ENCODE results near the gene TMEM170A. TPM values are rescaled to one million over a fixed set of nuclear protein-coding genes. Genes with fewer than 3 reads are reported as not detected.

The TMEM170A gene
- total and polyA plus RNA-seq, 3 donors from 2014 or later: 42.2 to 54.2 (median 44.3) TPM

DNA sequence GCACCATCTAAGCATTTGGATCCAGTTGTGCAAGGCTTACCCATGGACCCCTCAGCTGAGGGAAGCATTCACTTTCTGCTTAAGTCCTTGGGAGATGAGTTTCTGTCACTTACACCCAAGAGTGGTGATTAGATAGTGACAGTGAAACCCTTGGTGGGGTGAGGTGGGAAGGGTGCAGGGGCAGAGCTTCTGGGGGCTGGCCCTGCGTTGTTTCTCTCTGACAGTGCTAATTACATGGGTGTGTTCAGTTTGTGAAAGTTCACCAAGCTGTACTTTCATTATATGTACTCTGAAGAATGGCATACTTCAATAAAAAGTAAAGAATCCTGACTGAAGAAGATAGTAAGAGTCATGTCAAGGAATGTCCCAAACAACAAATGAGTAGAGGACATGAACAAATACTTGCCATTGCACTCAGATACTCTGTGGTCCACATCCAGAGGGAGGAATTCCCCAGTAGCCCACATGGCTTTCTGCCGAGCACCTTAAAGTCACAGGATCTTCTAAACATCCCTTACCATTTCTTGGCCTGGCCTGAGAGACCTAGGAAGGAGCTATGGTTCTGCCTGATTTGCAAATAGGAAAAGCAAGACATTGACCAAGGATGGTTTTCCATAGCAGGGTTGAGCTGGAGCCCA lies 22.3 kb upstream of the TMEM170A start:
- TF ChIP-seq, protein P1, sequence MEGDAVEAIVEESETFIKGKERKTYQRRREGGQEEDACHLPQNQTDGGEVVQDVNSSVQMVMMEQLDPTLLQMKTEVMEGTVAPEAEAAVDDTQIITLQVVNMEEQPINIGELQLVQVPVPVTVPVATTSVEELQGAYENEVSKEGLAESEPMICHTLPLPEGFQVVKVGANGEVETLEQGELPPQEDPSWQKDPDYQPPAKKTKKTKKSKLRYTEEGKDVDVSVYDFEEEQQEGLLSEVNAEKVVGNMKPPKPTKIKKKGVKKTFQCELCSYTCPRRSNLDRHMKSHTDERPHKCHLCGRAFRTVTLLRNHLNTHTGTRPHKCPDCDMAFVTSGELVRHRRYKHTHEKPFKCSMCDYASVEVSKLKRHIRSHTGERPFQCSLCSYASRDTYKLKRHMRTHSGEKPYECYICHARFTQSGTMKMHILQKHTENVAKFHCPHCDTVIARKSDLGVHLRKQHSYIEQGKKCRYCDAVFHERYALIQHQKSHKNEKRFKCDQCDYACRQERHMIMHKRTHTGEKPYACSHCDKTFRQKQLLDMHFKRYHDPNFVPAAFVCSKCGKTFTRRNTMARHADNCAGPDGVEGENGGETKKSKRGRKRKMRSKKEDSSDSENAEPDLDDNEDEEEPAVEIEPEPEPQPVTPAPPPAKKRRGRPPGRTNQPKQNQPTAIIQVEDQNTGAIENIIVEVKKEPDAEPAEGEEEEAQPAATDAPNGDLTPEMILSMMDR (IDR thresholded peaks at IDR 0.05): no peak
- TF ChIP-seq POLR2A (IDR thresholded peaks at IDR 0.05): no peak
- Histone ChIP-seq H3K4me3 (no peak overlapping the region), H3K36me3 (ENCODE audit: low read depth, missing control alignments) (no peaks in the 10 kb centered on the region), H3K9me3 (no peaks in the 10 kb centered on the region), H3K27ac (no peak overlapping the region), H3K27me3 (no peaks in the 10 kb centered on the region), H3K4me1 (peaks cover 4% of the 10 kb centered on the region)
- WGBS, 2 donors: 82 to 83% methylated on average over 2 of the region's 2 CpGs
- intact Hi-C loops (cut with DNase I; ENCODE audit: low total_unique reads): no loop called here
- no peak for DNase-seq

DNA sequence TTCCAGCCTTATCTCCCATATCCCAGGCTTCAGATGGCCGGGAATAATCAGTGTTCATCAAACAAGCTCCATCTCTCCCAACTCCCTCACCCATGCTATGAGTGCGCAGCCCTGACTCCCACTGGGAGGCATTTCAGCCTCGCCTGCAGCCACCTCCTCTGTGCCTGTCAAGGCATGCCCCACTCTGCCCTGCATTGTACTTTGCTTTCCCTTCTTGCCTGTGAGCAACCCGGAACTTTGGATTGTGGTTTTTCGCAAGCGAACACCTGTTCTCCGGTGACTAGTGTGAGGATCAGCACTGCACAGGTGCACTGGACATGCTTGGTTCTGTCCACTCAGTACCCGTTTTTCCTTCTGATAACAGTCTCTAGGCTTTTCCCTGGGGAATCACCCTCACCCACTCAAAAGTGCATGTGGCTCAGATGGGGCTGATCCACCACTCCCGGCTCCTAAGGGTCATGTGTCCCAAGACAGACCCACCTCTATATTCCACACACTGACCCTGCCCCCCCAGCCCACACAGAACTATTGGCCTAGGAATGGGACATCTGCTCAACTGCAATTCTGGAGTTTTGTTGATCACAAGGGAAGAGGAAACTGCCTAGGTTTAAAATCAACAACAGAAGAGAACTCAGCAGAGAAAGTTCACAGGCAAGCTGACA lies 21.7 kb upstream of the TMEM170A start:
- DNase-seq: no peak
- no peak for TF ChIP-seq POLR2A (IDR thresholded peaks at IDR 0.05)
- TF ChIP-seq, protein P1 (IDR thresholded peaks at IDR 0.05): no peak
- Histone ChIP-seq H3K4me1 (peaks cover 4% of the 10 kb centered on the region), H3K27me3 (no peaks in the 10 kb centered on the region), H3K4me3 (no peak overlapping the region), H3K27ac (no peak overlapping the region), H3K36me3 (ENCODE audit: low read depth, missing control alignments) (no peaks in the 10 kb centered on the region), H3K9me3 (no peaks in the 10 kb centered on the region)
- intact Hi-C loops (cut with DNase I; ENCODE audit: low total_unique reads): no loop called here
- WGBS, 2 donors: 79 to 83% methylated on average over 9 of the region's 9 CpGs

DNA sequence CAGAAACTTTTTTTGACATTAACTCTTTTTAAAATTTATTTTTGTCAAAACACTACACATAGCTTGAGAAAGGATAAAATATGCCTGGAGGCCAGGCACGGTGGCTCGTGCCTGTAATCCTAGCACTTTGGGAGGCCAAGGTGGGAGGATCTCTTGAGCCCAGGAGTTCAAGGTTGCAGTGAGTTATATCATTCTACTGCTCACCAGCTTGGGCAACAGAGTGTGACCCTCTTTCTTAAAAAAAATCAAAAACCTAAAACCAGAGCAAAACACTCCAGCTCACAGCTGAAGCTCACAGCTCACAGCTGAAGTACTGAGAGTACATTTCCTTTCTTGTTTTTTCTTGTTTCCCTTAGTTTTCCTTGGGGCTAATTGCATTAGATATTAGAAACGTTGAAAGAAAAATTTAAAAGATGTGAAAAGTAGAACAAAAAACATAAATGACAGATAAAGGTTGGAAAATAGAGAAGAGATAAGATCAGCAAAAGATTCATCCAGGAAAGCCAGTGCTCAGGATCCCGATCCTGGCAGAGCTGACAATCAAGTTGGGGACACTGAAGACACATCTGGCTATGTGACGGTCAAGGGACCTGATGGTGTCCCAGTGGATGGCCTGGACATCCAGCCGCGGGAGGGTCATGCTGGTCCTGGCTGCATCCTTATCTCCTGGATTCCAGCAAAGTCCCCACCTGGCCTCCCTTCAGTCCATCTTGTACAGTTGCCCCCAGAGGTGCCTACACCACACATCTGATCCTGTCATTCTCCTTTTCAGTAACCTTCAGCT lies 20.9 kb upstream of the TMEM170A start:
- TF ChIP-seq, protein P1 (IDR thresholded peaks at IDR 0.05): no peak
- no peak for TF ChIP-seq POLR2A (IDR thresholded peaks at IDR 0.05)
- Histone ChIP-seq H3K36me3 (ENCODE audit: low read depth, missing control alignments) (no peaks in the 10 kb centered on the region), H3K4me1 (peaks cover 4% of the 10 kb centered on the region), H3K9me3 (no peaks in the 10 kb centered on the region), H3K27me3 (no peaks in the 10 kb centered on the region), H3K27ac (no peak overlapping the region), H3K4me3 (no peak overlapping the region)
- DNase-seq: no peak
- 59 to 63% methylated on average over 7 of the region's 7 CpGs for WGBS, 2 donors
- intact Hi-C loops (cut with DNase I; ENCODE audit: low total_unique reads): no loop called here

DNA sequence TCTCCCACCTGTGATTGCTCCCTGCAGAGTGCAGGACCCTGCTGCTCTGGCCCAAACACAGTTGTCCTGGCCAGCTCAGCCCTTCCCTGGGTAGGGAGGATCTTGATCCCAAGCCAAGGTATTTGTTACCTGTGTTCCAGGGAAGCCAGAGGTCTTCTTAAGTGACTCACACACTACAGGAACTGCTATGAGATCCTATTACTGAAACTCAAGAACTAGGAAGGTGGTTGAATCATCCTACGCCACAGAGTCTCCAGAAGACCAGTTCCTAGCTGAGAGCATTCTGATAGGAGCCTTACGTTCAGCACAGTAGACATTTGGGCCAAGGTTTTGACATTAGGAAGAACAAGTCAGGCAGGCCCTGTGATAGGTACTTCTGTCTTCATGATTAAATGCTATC lies 18.7 kb upstream of the TMEM170A start:
- DNase-seq: no peak
- H3K4me3 ChIP-seq: no peak overlapping the region
- intact Hi-C loops (cut with DNase I; ENCODE audit: low total_unique reads): no loop called here
- no peak overlapping the region for H3K27ac ChIP-seq
- H3K36me3 ChIP-seq (ENCODE audit: low read depth, missing control alignments): no peaks in the 10 kb centered on the region
- H3K27me3 ChIP-seq: no peaks in the 10 kb centered on the region
- no peaks in the 10 kb centered on the region for H3K4me1 ChIP-seq
- no peaks in the 10 kb centered on the region for H3K9me3 ChIP-seq
- TF ChIP-seq POLR2A (IDR thresholded peaks at IDR 0.05): no peak
- TF ChIP-seq, protein P1 (IDR thresholded peaks at IDR 0.05): no peak
- WGBS, 2 donors: 88 to 90% methylated on average over 2 of the region's 2 CpGs
